ACHN (cell line): ENCODE data around the gene ARHGAP26.

ENCODE experiments used
- DNase-seq: peaks from one replicate; pipeline ENCODE4 v3.0.0-alpha.2; 2015
- in situ Hi-C: cut with HindIII; loops from 2 replicates; pipeline ENCODE4 v1.10.0; 2017; ENCODE audit warnings: low sequenced_read_pairs, low pct_ligation_motif_present, low pct_unique_long_range_greater_than_20kb

Gene ARHGAP26

DNA sequence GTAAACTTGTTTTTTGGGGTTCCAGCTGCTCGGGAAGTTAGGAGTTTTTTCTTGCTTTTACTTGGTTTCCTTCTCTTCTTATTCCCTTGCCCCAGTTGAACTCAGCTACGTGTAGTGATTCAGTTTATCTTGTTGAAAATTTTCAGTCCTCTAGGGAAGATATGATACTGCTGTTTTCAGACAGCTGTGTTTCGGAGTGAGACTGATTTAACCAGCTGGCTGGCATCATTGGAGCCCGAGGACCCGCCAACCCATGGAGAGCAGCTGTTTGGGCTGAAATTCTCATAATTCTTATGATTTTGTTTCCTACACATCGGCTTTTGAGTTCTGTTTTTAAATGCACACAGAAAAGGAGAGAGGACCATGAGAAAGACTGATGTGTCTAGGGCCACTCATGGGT, 361.8 kb downstream of the ARHGAP26 start:
- no peak for DNase-seq
- in situ Hi-C loops, result no loop called here

DNA sequence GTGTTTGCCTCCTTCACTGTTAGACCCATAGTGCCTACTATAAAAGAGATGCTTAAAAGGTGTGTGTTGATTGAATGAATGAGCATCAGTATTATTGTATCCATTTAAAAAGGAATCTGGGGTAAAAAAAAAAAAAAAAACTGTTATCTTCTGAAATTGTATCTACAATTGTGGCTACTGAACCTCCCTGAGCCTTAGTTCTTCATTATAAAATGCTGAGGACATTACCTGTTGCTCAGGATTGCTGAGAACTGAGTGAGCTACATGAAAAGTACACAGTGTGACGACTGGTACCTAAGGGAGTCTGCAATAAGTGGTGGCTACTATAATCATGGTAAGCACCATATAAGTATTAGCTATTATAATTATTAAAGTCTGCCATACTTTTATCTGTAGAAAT, 362.6 kb downstream of the ARHGAP26 start:
- in situ Hi-C loops, result no loop called here

DNA sequence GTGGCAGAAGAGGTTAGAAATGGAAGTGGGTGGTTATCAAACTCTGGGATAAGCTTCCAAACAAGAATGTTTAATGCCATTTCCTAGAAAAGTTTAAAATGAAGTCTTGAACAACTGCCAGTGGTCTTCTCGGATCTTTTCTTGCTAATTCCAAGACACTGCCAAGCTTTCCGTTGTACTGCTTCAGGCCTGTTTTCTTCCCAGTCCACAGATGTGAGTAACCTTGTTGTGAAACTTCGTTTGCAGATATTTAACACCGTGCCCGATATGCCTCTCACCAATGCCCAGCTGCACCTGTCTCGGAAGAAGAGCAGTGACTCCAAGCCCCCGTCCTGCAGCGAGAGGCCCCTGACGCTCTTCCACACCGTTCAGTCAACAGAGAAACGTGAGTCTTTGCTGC, 363.5 kb downstream of the ARHGAP26 start:
- in situ Hi-C loops, result no loop called here
- DNase-seq, result no peak

More for the DNA sequence above, 362.6 kb downstream of the ARHGAP26 start:
- no peak for DNase-seq

DNA sequence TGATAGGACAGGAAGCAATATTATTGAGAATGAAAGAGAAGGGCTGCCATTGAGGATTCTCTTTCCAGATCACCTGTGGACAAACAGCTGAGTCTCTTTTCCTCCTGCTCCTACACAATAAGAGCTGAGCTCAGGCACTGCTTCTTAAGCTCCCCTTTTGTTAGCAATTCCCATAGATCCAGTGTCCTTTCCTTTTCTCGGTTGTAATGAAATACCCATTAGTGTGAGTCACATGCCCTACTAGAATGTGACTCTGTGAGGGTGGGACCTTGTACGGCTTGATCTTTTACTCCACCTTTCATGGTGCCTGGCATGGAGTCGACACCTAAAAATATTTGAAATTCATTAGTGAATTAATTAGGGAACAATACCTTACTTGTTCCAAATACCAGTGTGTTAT, 364.1 kb downstream of the ARHGAP26 start:
- DNase-seq, result no peak
- in situ Hi-C loops, result no loop called here

DNA sequence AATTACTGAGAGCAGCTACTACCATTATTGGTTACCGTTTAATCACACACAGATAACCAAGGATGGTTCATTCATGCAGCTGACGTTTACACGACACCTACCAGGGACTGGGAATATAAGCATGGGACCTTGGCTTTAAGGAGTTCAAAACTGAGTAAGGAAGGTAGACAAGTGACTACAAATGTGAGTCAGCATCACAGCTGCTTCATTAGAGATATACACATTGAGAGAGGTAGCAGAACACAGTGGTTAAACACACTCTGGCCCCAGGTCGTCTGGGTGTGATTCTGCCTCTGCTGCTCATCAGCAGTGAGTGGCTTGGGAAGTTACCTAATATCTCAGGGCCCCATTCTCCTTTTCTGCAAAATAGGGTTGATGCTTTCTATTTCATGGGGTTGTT, 364.7 kb downstream of the ARHGAP26 start:
- in situ Hi-C loops, result no loop called here
- DNase-seq, result no peak

DNA sequence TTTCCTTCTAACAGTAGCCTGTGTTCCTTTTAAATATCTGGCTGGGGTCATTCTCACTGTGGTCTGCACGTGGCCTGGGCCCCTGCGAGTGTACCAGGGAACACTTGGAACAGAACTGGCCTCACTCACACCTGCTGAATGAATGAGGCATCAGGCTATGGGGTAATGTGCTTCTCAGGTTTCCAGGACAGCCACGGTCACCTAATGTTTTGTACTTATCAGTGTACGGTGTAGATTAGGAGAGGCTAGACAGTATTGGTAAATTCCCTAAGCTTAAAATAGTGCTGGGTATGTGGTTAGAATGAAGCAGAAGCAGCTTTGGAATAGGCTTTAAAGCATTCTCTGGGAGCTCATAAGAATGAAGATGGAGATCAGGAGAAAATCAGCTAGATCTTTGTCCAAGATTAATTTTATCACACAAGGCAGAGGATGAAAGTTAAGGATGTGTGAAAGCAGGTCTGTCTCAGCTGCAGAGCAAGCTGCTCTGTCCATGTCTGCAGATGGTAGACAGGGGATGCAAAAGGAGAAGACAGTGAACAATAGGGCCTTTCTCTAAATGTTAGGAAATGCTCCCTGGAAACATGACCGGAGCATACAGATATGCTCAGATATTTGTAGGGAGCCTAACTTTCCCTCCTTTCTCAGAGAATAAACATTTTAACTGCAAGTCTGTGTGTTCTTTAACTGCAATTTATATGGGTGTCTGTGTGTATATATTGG, 365.8 kb downstream of the ARHGAP26 start:
- in situ Hi-C loops, result no loop called here
- DNase-seq, result no peak

DNA sequence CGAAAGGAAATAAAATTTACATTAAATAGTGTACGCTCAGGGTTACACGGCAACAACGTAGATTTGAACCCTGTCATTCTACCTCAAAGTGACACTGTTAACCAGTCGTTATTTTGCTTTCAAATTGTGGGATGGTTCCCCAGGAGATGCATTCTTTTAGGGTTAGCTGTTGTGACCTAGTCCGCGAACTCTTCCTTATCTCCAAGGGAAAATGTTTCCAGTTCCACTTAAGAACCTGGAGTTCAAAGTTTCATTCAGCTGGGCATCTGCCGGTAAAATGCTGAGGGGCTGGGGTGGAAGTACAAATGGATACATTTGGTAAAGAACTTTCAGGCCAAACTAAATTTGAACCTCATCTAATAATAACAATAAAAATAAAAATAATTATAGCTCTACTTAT, 368.7 kb downstream of the ARHGAP26 start:
- in situ Hi-C loops, result no loop called here

DNA sequence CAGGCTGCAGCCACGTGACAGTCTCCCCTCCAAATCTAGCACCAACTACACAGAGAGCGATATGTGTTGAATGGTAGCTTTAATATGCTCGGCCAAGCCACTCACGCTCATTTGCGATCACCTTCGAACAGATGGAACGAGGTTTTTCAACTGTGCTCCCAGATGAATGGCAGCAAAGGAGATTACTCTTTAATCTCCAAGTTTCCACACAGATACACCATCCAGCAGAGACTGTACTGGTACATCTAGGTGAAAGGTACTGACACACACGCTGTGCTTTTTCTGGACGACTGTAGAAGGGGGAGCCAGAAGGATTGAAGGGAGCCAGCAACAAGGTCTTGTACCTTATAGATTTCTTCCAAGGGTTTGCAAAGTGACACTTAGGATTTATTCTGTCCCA, 369.4 kb downstream of the ARHGAP26 start:
- DNase-seq, result no peak
- in situ Hi-C loops, result no loop called here

More for the DNA sequence above, 368.7 kb downstream of the ARHGAP26 start:
- no peak for DNase-seq

DNA sequence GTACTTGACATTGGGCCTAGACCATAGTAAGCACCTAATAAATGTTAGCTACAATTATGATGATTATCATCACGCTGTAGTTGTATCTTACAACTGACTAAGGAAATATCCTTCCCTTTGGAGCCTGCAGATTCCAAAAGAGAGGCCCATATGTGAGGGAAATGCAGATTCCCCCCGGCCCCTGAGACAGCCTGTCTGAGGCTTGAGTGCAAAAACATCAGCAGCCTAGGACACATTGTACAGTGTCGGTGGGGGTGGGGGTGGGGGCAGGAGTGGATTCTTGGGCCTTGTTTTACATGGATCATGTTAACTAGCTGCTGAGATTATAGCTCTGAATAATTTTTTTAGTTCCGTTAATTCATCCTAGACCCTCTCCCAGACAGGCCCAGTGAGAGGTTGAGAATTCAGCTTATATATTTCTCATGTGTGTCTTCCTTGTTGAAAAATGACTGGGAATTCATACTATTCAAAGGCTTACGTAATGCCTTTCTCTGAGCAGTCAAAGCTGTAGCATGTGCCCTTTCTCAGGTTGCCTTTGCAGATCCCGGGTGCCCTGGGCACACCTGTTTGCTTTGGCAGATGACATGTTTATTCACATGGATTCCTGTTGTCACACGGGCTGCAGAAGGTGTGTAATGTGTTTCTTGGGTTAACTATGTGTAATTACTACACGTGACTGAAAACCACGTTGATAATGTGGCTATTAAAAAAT, 370.5 kb downstream of the ARHGAP26 start:
- in situ Hi-C loops, result no loop called here
- DNase-seq, result no peak

DNA sequence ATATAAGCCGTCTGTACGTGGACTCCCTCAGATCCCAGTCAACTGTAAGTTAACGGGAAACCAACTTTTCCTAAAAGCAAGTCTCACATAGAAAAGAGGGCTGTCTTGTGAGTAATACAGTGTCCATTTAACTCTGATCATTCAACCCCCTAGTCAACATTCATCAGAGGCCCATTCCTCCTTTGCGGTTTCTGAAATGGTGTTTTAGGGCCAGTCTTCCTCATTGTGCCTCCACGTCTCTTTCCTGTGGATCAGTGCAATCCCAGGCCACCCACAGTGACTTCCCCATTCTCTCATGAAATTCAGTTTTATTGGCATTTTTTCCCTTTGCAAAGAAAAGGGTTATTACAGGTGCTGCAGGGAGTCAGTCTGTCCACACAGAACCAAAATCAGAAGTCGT, 371.5 kb downstream of the ARHGAP26 start:
- no peak for DNase-seq
- in situ Hi-C loops, result no loop called here

DNA sequence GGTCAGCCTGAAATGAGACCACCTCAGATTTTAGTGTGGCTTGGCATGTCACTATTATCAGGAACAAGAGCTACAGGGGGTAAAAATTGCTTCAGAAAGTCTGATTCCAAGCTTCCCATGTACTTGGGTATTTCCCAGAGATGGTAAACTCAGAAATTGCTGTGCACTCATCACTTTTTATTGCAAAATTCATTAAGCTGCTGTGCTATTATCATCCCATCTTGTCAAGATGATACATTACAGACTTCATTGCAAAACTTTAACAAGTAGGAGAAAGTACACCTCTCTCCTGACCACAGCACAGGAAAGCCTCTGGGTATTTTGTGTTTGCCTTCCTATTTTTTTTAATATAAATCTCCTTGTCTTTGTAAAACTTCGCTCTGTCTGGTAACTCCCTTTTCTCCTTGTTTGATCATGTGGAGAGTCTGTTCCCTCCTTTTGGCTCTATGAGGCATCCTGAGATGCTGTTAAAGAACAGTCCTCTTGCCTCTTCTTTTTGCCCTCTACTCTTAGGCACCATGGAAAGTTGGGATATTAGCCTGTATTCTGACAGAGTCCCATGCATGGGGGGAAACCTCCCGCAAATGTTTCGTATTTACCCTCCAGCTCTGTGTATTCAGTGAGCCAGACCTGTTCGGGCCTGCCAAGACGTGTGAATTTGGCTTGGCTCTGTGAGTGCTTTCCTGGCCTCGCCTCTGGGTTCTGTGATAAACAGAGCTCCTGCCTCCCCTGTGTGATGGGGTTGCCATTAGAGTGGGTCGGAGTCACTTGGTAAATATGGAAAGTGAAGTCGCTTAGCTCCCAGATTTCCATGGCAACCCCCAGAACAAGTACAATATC, 372.6 kb downstream of the ARHGAP26 start:
- in situ Hi-C loops, result no loop called here
- DNase-seq, result no peak

DNA sequence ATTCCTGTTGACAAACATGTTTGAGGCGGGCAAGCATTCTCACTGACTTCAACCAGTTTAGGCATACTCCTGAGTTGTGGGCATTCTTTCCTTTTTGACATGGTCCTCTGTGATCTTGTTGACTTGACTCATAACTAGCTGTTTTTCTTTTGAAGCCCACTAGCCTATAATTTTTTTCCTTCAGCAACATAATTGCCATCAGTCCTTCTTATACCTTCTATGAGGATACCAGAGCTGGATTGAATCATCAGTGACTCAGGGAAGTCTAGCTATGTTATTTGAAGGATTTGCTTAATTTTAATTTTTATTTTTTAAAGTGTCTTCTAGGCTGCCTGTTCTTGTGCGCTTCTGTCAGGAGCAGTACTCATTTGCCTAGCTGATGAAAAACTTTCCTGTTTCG, 373.8 kb downstream of the ARHGAP26 start:
- in situ Hi-C loops, result no loop called here
- DNase-seq, result no peak

DNA sequence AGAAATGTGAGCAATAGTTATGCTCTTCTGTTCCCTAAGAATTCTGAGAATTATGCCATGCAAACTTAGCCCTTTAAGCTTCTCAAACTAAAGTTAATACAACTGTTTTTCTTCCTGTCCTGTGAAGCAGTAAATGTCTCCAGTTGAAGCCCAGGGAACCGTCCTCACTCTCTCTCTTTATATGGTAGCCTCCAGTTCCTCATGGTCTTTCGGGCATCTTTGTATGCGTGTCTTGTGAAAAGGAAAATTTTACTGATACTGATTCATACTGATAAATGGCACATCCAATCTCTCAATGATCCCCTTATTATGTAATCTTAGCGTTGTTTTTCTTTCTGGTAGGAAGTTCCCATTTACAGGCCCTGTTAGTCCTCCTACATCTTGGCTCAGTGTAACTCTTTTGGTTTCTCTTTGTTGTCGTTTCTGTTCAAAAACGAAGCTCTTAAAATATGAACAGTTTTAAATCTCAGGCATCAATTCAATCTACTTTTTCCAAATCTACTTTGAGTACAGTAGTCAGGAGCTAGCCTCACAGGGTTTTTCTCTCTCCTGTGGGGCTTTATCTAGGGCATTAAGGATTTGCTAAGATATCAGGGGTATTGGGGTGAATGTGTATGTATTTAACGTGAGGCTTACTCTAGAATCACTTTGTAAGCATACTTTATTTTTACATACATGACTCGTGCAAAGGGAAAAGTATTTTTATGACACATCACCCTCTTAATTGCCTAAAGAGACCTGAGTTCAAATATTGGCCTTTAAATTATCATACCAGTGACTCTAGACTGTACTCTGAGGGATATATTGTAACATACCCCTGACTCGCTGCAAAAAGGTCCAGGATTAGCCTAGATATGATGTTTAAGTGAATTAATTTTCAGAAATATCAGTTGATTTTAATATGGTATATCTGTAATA, 375.3 kb downstream of the ARHGAP26 start:
- DNase-seq, result no peak
- in situ Hi-C loops, result no loop called here

DNA sequence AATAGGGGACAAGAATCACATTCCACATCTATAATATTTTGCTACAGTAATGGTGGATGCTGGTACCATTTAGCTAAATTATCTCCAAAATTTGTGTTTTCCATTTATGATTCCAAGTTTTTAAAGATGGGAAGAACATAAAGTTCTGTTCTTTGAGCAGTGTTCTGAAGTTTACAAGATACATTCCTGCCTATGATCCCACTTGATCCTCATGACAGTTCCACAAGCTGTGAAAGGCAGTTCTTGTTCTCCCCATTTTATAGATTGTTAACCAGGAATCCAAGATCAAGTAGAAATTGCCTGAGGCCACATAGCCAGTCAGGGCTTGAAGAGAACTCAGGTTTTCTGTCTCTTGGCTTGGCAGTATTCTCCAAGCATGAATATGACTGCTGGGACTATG, 376.0 kb downstream of the ARHGAP26 start:
- in situ Hi-C loops, result no loop called here
- DNase-seq, result no peak

DNA sequence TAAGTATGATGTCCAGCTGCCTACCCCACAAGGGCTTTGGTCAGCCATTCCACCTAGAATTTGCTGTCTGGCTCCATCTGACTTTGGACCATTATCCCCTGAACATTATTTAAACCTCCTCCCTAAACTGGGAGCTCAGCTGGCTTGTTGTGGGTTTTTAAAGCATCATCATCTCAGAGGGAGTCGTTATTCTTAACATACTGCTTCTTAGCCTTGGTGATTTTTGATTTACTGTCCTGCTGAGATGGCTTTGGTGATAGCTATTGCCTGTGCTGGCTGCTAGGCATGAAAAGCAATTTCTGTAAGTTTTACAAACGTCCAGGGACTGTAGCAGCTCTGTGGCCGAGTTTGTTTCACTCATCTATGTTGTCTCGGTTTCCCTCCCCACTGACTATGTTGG, 377.2 kb downstream of the ARHGAP26 start:
- in situ Hi-C loops, result no loop called here

DNA sequence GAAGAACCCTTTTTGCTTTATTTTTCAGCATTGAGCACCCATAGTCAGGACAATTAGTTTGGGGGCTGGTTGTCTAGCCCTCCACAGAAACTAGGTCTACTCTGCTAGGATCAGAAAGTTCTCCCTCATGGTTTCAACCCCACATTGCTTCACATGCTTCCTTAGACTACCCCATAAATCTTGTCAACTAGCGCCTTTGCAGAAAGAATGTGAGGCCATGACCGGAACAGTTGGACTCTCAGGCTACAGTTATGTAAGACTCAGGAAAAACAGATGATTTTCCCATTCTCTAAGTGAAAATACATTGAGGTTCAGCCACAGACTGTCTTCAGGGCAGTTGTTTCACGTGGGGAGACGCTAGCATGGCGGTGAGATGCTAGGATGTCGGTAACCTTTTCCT, 377.7 kb downstream of the ARHGAP26 start:
- DNase-seq, result no peak
- in situ Hi-C loops, result no loop called here

More for the DNA sequence above, 377.2 kb downstream of the ARHGAP26 start:
- DNase-seq, result no peak

DNA sequence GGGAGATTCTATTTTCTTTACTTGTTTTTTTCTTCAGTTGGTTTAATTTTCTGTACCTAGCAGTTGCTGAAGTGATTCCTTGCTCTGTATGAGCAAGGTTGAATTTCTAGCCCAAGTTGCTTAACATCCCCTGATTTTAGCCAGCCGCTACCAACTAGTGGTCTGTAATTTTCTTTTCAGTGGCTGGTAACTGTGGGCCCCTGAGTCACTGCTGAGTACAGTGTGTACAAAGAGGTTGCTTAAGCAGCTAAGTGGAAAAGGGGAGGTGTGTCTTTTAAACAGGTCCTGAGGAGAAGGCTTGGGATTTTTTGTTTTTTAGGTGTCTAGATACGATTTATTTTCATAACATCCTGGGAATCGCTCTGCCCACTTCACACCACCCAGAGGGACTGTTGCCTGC, 378.6 kb downstream of the ARHGAP26 start:
- no peak for DNase-seq
- in situ Hi-C loops, result no loop called here

DNA sequence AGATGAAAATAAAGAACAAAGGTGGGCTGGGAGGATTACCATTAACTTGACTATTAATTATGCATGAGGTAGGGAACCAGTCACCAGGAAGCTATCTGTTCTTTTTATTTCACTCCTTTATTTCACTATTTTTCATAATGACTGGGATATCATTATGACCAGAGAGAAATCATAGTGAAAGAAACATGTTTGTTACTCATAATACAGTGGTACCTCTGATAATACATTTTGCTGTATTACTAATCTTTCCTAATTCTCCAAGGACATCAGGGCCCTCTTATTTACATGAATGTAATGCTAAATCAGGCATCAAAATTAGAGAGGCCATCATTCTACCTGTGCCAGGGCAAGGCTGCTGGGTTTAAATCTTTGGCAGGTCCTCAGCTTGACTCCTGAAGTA, 379.6 kb downstream of the ARHGAP26 start:
- no peak for DNase-seq
- in situ Hi-C loops, result no loop called here
